ENCODE data around the gene ERI3. TPM values are rescaled to one million over a fixed set of nuclear protein-coding genes. Genes with fewer than 3 reads are reported as not detected.

ERI3 gene
- total RNA-seq, 1 donor from 2014 or later = 31.0 TPM

- H3K4me2 ChIP-seq = no peak overlapping the region
- H3K4me1 Mint-ChIP-seq = no peaks in the 10 kb centered on the region
- H2AFZ ChIP-seq (replicated peaks) = no peak overlapping the region
- no peaks in the 10 kb centered on the region for H3K79me2 ChIP-seq (ENCODE audit: low read depth)
- no peaks in the 10 kb centered on the region for H3K27me3 ChIP-seq
- H3K4me1 ChIP-seq = no peaks in the 10 kb centered on the region
- H3K27me3 Mint-ChIP-seq (ENCODE audit: insufficient read depth, low read depth) = peaks cover 2% of the 10 kb centered on the region
- DNase-seq (ENCODE audit: low spot score) = no peak
- H3K9me3 ChIP-seq (ENCODE audit: low read depth) = no peaks in the 10 kb centered on the region
- H4K20me1 ChIP-seq (ENCODE audit: low read depth) = no peaks in the 10 kb centered on the region
- no peaks in the 10 kb centered on the region for H3F3A ChIP-seq (ENCODE audit: low read depth)
- TF ChIP-seq EZH2 (IDR thresholded peaks at IDR 0.05) (no peak), CTCF (IDR thresholded peaks at IDR 0.05) (no peak), EZH2phosphoT487 (IDR thresholded peaks at IDR 0.05) (no peak)
- no peaks in the 10 kb centered on the region for H3K36me3 ChIP-seq
- no peak overlapping the region for H3K27ac Mint-ChIP-seq
- peaks cover 20% of the 10 kb centered on the region for H3K9me3 Mint-ChIP-seq
- H3K36me3 Mint-ChIP-seq = peaks cover 45% of the 10 kb centered on the region
- H3K9ac ChIP-seq = no peak overlapping the region
- no peak overlapping the region for H3K4me3 Mint-ChIP-seq
- no peak overlapping the region for H3K4me3 ChIP-seq
- no peak overlapping the region for H3K27ac ChIP-seq
These were observed 125.5 kb downstream of the ERI3 start for GRCh38 chr1:44229435-44230167.

- H3K4me2 ChIP-seq = no peak overlapping the region
- H3K27ac Mint-ChIP-seq = no peak overlapping the region
- peaks cover 20% of the 10 kb centered on the region for H3K9me3 Mint-ChIP-seq
- H3K9ac ChIP-seq = no peak overlapping the region
- H3K4me1 ChIP-seq = no peaks in the 10 kb centered on the region
- no peak overlapping the region for H3K27ac ChIP-seq
- H3K79me2 ChIP-seq (ENCODE audit: low read depth) = no peaks in the 10 kb centered on the region
- no peaks in the 10 kb centered on the region for H4K20me1 ChIP-seq (ENCODE audit: low read depth)
- no peak overlapping the region for H3K4me3 ChIP-seq
- no peak overlapping the region for H3K4me3 Mint-ChIP-seq
- H3K27me3 ChIP-seq = no peaks in the 10 kb centered on the region
- no peaks in the 10 kb centered on the region for H3F3A ChIP-seq (ENCODE audit: low read depth)
- DNase-seq (ENCODE audit: low spot score) = no peak
- H3K9me3 ChIP-seq (ENCODE audit: low read depth) = no peaks in the 10 kb centered on the region
- H2AFZ ChIP-seq (replicated peaks) = no peak overlapping the region
- H3K4me1 Mint-ChIP-seq = no peaks in the 10 kb centered on the region
- TF ChIP-seq EZH2phosphoT487 (IDR thresholded peaks at IDR 0.05) (no peak), EZH2 (IDR thresholded peaks at IDR 0.05) (no peak), CTCF (IDR thresholded peaks at IDR 0.05) (no peak)
- H3K27me3 Mint-ChIP-seq (ENCODE audit: insufficient read depth, low read depth) = peaks cover 2% of the 10 kb centered on the region
- no peaks in the 10 kb centered on the region for H3K36me3 ChIP-seq
- H3K36me3 Mint-ChIP-seq = peaks cover 44% of the 10 kb centered on the region
These were observed 126.8 kb downstream of the ERI3 start for GRCh38 chr1:44228218-44228617.

- H3K36me3 Mint-ChIP-seq = peaks cover 44% of the 10 kb centered on the region
- Histone ChIP-seq H3F3A (ENCODE audit: low read depth) (no peaks in the 10 kb centered on the region), H2AFZ (replicated peaks) (no peak overlapping the region), H3K79me2 (ENCODE audit: low read depth) (no peaks in the 10 kb centered on the region), H3K9me3 (ENCODE audit: low read depth) (no peaks in the 10 kb centered on the region), H3K27ac (no peak overlapping the region), H3K36me3 (no peaks in the 10 kb centered on the region), H3K4me1 (no peaks in the 10 kb centered on the region), H3K4me3 (no peak overlapping the region), H3K9ac (no peak overlapping the region), H3K27me3 (no peaks in the 10 kb centered on the region), H3K4me2 (no peak overlapping the region), H4K20me1 (ENCODE audit: low read depth) (no peaks in the 10 kb centered on the region)
- H3K27ac Mint-ChIP-seq = no peak overlapping the region
- no peak for DNase-seq (ENCODE audit: low spot score)
- TF ChIP-seq CTCF (IDR thresholded peaks at IDR 0.05) (no peak), EZH2 (IDR thresholded peaks at IDR 0.05) (no peak), EZH2phosphoT487 (IDR thresholded peaks at IDR 0.05) (no peak)
- H3K4me1 Mint-ChIP-seq = no peaks in the 10 kb centered on the region
- H3K9me3 Mint-ChIP-seq = peaks cover 20% of the 10 kb centered on the region
- peaks cover 2% of the 10 kb centered on the region for H3K27me3 Mint-ChIP-seq (ENCODE audit: insufficient read depth, low read depth)
- no peak overlapping the region for H3K4me3 Mint-ChIP-seq
These were observed 127.8 kb downstream of the ERI3 start for GRCh38 chr1:44227211-44227610.
